Umbilical cord (tissue), 2 donors: ENCODE results near the gene DNAJC16. TPM values are rescaled to one million over a fixed set of nuclear protein-coding genes. Genes with fewer than 3 reads are reported as not detected.
"Not testable (repeated sequence)": the region's sequence is repeated elsewhere in the genome, so short reads cannot be mapped to it uniquely, and the experiment has no call there.

ENCODE experiments used
- DNase-seq: peaks from one replicate; pipeline ENCODE4 v3.0.0-alpha.2; 2015; ENCODE audit warnings: low spot score
- total RNA-seq: library from RNA; depleted of rRNA; stranded (reverse); fragments of >200 nt; gene quantifications from one replicate; pipeline ENCODE4 v1.2.3, GENCODE V29; 2014; ENCODE audit warnings: low replicate concordance; ENCODE audit not compliant: insufficient read depth

The DNAJC16 gene
- total RNA-seq, 1 donor from 2014 or later: 18.5 TPM

- peak; percentile 20 for DNase-seq
Measured at GRCh38 chr1:15579683-15580047, 53.0 kb downstream of the DNAJC16 start.

DNA sequence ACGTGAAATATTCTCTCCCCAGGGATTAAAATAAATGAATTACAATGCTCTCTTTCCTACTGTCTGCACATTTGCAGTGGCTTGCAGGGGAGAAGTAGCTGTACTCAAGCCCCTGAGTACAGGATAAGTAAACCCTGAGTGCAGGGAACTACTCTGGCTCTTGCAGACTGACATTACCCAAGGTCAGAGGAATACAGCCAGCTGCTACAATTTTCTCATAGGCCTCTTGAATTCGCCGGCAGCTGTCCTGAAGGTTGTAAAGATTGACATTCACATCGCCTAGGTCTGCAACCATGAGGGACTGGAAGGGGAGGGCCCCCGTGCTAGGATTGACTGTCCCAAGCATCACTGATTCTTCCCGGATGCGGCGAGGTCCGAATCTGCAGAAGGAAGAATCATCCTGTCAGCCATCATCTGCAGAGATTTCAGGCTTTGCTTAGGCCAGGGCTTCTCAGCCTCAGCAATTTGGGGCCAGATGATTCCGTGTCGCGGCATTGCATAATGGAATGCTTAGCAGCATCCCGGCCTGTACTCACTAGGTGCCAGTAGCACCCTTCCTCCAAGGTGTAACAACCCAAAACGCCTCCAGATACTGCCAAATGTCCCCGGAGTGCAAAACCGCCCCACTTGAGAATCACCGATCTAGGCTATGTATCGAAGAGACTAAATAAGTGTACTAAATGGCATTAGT is 56.5 kb downstream of the DNAJC16 start:
- no peak for DNase-seq

DNA sequence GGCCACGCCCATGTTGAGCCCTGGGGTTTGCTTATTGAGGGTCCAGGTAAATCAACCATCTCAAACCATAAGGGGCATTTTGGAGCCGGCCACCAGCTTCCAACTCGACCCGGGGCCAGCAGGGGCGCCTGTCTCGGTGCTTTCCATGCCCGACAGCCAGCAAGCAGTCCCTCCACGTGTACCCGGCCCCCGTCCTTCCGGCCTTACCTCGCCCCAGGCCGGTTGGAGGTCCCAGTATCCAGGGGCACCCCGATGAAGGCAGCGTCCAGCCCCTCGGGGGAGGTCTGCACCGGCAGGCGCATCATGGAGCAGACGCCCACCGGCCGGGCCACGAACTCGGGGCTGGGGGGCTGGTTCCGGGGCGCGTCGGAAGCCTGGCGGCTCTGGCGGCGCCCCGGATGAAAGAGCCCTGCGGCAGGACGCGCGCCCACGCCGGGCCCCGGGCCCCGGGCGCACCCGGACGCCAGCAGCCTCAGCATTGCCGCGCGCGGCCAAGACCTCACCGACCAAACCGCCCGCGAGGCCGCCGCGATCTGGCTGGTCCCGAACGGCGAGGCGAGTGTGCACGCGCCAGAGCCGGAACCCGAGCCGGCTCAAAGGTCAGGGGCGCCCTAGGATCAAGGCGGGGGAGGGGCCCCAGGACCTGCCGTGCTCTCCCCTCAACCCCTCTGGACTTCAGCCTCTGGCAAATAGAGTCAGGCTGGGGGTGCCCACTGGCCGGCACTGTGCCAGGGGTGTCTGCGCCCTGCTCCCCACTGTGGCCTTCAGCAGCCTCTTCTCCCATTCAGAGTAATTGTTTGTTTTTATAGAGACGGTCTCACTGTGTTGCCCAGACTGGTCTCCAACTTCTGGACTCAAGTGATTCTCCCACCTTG is 58.1 kb downstream of the DNAJC16 start, which contains the start of gene AGMAT:
AGMAT (minus strand) TSS at position 563 of the 875 bp plus-strand sequence; CDS start at position 479, 84 bp downstream.
- peak; percentile 27 for DNase-seq

DNA sequence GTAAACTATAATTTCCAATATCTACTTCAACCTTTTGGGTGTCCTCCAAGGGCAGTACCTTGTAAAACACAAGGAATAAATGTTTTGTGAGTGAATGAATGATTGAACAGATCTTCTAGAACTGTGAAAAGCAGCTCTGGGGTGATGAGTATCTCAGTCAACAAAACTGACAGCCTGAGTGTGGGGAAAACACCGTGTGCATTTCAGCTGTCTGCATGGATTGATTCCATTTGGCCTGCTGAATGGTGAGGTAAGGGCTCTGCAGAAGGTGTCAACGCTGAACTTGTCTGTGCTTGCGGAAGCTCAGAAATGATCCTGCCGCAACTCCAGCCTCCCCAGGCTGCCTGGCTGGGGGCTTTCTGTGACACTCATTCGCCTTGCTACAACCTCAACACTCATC is 65.6 kb downstream of the DNAJC16 start:
- DNase-seq: no peak

DNA sequence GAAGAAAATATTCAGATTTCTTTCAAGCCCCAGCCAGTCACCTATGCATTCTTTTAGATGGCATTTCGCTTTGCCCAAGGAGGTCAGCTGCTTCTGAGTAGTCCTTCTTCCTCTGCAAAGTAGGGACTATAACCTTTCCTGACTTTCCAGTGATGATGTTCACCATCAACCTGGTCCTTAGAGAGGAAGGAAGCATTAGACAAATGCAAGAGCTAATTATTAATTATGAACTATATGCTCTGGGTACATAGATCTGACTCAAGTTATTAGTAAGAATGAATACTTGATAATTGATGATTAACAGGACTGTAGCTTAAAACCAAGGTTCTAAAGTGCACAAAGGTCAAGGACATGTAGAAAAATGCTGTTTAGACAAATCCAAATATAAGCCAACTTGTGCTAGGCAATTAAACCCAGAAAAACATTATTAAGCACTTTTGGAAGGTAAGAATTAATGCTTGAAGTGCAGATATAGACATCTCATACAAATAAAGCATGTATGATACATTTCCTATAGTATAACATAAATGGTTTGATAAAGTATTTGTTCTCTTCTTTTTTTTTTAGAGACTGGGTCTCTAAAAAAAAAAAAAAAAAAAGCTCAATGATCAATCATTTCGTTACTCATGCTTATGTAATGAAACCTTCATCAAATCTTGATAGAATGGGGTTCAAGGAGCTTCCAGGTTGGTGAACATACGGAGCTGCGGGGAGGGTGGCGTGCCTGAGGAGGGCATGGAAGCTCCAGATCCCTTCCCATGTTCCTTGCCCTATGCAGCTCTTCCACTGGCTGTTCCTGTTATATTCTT is 69.4 kb downstream of the DNAJC16 start:
- DNase-seq: no peak

GRCh38 chr1:15598436-15598835 is 71.8 kb downstream of the DNAJC16 start:
- DNase-seq: no peak

DNA sequence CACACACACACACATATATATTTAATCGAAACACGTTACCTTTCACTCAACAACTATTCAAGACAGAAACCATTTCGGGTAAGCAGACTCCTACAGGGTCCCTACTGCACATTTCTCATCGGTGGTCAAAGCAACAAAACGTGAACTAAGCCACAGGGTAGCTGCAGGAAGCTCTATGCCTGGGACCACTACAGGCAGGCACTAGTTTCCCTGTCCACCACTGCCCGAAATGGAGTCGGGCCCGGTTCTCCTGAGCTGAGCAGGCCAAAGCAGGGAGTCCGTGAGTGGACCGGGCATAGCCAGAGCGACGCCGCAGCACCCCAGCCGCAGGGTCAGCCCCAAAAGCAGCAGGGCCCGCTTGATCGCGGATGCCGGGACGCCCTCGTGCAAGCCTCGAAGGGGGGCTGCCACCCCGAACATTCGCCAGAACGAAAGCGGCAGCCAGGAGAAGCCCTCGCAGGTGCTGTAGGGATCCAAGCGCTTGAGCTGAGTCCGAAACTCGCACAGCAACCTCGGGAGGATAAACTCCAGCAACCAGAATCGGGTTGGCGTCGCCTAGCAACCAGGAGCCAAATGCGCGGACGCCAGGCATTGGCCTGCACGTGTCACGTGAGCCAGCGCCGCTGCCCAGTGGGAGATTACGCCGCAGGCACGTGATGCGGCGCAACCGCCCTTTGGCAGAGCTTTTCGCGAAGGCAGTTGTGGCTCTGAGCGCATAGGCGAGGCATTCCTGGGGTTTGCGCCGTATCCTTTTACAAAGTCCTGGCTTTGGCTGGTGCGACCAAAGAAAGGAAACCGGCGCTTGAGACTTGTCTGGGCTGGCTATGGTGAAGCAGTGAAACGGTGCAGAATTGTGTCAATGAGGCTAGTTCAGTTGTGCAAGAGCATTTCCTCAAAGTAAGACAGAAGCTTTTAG is 76.7 kb downstream of the DNAJC16 start:
- DNase-seq: peak; percentile 98

DNA sequence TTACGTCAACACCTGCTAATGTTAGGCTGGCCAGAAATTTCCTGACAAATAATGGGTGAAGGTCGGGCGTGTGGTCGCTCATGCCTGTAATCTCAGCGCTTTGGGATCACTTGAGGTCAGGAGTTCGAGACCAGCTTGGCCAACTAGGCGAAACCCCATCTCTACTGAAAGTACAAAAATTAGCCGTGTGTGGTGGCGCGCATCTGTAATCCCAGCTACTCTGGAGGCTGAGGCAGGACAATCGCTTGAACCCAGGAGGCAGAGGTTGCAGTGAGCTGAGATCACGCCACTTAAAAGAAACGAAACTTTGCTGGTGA is 77.3 kb downstream of the DNAJC16 start:
- not testable (repeated sequence) for DNase-seq

DNA sequence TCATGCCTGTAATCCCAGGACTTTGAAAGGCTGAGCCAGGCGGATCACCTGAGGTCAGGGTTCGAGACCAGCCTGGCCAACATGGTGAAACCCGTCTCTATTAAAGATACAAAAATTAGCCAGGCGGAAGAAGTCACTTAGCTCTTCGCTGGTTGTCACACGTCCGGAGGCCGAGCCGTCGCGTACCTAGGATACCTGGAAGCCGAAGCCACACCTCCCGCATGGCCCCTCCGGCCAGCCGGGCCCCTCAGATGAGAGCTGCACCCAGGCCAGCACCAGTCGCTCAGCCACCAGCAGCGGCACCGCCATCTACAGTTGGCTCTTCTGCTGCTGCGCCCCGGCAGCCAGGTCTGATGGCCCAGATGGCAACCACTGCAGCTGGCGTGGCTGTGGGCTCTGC is 77.8 kb downstream of the DNAJC16 start:
- DNase-seq: not testable (repeated sequence)

GRCh38 chr1:15605398-15606383 is 79.0 kb downstream of the DNAJC16 start:
- no peak for DNase-seq

GRCh38 chr1:15609631-15610030 is 83.0 kb downstream of the DNAJC16 start:
- DNase-seq: no peak

DNA sequence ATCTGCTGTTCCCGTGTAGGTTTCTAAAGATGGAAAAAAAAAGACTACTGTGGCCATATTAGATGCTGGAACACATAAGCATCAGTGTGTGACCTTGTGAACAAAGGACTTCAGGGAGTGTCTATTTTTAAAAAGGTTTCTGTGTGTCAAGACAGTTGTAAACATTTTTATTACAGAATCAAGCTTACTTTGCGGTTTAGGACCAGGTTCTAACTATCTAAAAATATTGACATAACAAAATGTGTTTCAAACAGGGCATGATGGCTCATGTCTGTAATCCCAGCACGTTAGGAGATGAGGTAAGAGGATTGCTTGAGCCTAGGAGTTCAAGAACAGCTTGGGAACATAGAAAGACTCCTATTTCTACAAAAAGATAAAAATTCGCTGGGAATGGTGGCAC is 83.5 kb downstream of the DNAJC16 start:
- no peak for DNase-seq

- no peak for DNase-seq
Measured at GRCh38 chr1:15616373-15617172, 89.9 kb downstream of the DNAJC16 start.

- peak; percentile 100 for DNase-seq
Measured at GRCh38 chr1:15617173-15618076, 90.8 kb downstream of the DNAJC16 start, which contains the start of gene DDI2. Gene DDI2, plus strand, starts transcription at chr1:15617458. Its CDS starts 213 bp downstream, at chr1:15617671.

- peak; percentile 55 for DNase-seq
Measured at GRCh38 chr1:15618077-15618654, 91.5 kb downstream of the DNAJC16 start.

DNA sequence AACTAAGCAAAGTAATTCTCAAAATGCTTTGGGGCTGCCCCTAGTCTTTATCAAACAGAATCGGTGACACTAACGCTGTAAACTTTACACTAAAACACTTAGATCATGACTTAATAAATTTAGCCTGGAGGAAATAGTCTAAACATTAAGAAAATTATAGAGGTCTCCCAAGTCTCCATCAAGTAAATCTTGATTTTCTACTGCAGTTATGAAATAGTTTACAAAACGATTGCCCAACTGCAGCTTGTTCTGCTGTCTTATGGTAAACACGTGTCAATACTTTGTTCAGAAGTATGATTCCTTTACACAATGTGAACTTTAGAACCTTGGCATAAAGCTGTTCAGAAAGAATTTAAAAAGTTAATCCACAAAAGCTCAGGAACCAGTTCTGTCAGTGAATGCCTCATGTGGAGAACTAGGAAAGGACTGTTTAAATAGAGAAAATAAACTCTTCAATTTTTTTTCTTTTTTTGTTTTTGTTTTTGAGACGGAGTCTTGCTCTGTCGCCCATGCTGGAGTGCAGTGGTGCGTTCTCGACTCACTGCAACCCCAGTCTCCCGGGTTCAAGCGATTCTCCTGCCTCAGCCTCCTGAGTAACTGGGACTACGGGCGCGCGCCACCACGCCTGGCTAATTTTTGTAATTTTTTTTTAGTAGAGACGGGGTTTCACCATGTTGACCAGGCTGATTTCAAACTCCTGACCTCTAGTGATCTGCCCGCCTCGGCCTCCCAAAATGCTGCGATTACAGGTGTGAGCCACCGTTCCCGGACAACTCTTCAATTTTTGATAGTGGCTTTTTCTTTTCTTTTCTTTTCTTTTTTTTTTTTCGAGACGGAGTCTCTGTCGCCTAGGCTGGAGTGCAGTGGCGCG is 92.2 kb downstream of the DNAJC16 start:
- peak; percentile 45 for DNase-seq
